ENCODE measurements around the gene GPC5. TPM values are rescaled to one million over a fixed set of nuclear protein-coding genes. Genes with fewer than 3 reads are reported as not detected.

Gene GPC5
- total and polyA plus RNA-seq, 9 of the 15 experiments (the other 6 are each of a cell fraction or from before 2014, with no cell fraction given), result 0.18 to 0.27 TPM; not detected in 7

DNA sequence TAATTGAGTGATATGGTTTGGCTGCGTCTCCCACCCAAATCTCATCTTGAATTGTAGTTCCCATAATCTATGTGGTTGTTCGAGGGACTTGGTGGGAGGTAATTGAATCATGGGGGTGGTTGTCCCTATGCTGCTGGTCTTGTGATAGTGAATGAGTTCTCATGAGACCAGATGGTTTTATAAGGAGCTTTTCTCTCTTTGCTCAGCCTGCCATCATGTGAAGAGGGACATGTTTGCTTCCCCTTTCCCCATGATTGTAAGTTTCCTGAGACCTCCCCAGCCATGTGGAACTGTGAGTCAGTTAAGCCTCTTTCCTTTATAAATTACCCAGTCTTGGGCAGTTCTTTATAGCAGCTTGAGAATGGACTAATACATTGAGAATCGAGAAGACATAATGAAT is 480.1 kb downstream of the GPC5 start (continued):
- TF ChIP-seq SMAD4 (CRISPR knock-in tag; conservative IDR thresholded peaks at IDR 0.05) (no peak), CBX8 (IDR thresholded peaks at IDR 0.05; ENCODE audit: borderline replicate concordance, extremely low read depth, low read depth, low read length, poor library complexity, severe bottlenecking) (no peak), GTF2E2 (tag; IDR thresholded peaks at IDR 0.05) (no peak), MEF2D (tag; conservative IDR thresholded peaks at IDR 0.05; ENCODE audit: low read depth) (no peak), ZNF354B (CRISPR knock-in tag; IDR thresholded peaks at IDR 0.05) (no peak), HNRNPLL (IDR thresholded peaks at IDR 0.05; ENCODE audit: low read depth, low read length, poor library complexity, severe bottlenecking) (no peak), KAT7 (CRISPR knock-in tag; IDR thresholded peaks at IDR 0.05; ENCODE audit: borderline replicate concordance) (no peak)

DNA sequence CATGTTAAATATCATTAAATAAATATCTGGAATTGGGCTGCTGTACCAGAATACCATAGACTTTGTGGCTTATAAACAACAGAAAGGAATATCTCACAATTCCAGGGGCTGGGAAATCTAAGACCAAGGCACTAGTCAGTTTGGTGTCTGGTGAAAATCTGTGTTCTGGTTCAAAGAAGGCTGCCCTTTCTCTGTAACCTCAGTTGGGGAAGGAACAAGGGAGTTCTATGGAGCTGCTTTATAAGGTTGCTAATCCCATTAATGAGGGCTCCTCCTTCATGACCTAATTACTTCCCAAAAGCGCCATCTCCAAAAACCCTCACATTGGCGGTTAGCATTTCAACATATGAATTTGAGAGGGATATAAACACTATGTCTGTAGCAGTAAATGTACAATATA is 480.9 kb downstream of the GPC5 start:
- ATAC-seq (no peak), FAIRE-seq (no peak), DNase-seq (ENCODE audit: extremely low read depth in 1 of 4, low spot score in 3 of 4) (no peak)
- Histone ChIP-seq H3K4me3 (no peak overlapping the region), H4K20me1 (replicated peaks; ENCODE audit: control insufficient read depth, insufficient read depth, low read length) (no peaks in the 10 kb centered on the region), H2AFZ (ENCODE audit: low read depth, low read length) (no peak overlapping the region), H3K9ac (ENCODE audit: insufficient read depth in 1 of 2, low read depth in 2 of 2, low read length in 2 of 2) (no peak overlapping the region), H3K4me2 (ENCODE audit: insufficient read depth, low read length) (no peak overlapping the region), H3K9me1 (ENCODE audit: control insufficient read depth, insufficient read depth, low read length) (no peaks in the 10 kb centered on the region), H3K9me3 (replicated peaks; ENCODE audit: control insufficient read depth, insufficient read depth, low read depth, low read length) (no peaks in the 10 kb centered on the region), H3K79me2 (ENCODE audit: control insufficient read depth, insufficient read depth, low read length) (no peaks in the 10 kb centered on the region), H3K27me3 (ENCODE audit: control insufficient read depth in 2 of 2, insufficient read depth in 2 of 2, low read length in 2 of 2) (no peaks in the 10 kb centered on the region), H3K27ac (ENCODE audit: extremely low read depth, low read depth, low read length) (no peak overlapping the region), H3K4me1 (replicated peaks in 1 of 2; ENCODE audit: control insufficient read depth in 2 of 2, insufficient read depth in 2 of 2, low read length in 2 of 2) (no peaks in the 10 kb centered on the region), H3K36me3 (ENCODE audit: control insufficient read depth, insufficient read depth, low read length) (no peaks in the 10 kb centered on the region)
- WGBS (ENCODE audit: insufficient coverage, low coverage, missing lambda C conversion rate), result 0% methylated on average over 2 of the region's 2 CpGs
- TF ChIP-seq CSDE1 (IDR thresholded peaks at IDR 0.05) (no peak), PHF20 (IDR thresholded peaks at IDR 0.05; ENCODE audit: partially characterized antibody) (no peak), SNRNP70 (optimal IDR thresholded peaks at IDR 0.05; ENCODE audit: low read depth, low read length) (no peak), ZNF143 (CRISPR knock-in tag; IDR thresholded peaks at IDR 0.05) (no peak), EGR1 (conservative IDR thresholded peaks at IDR 0.05) (no peak)
- TF ChIP-seq, protein P1, sequence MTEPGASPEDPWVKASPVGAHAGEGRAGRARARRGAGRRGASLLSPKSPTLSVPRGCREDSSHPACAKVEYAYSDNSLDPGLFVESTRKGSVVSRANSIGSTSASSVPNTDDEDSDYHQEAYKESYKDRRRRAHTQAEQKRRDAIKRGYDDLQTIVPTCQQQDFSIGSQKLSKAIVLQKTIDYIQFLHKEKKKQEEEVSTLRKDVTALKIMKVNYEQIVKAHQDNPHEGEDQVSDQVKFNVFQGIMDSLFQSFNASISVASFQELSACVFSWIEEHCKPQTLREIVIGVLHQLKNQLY (CRISPR knock-in tag; conservative IDR thresholded peaks at IDR 0.05), result no peak
- BruUV-seq (replicated peaks), result no TSS peak
- in situ Hi-C loops (cut with MboI) (no loop called here), intact Hi-C loops (cut with micrococcal nuclease) (no loop called here)
- ChIA-PET POLR2A (no interaction called here), CTCF (ENCODE audit: low intra/inter-chr PET ratio) (no interaction called here)
